HepG2 (cell line): ENCODE measurements around the gene FRK. TPM values are rescaled to one million over a fixed set of nuclear protein-coding genes. Genes with fewer than 3 reads are reported as not detected.

Source experiments
- HMG20A ChIP-seq: IDR thresholded peaks from 2 replicates; pipeline ENCODE4 v1.6.1; 2016; ENCODE audit warnings: borderline replicate concordance
- MED1 ChIP-seq: sonication (generic); formaldehyde crosslinking; IDR thresholded peaks from 2 replicates; pipeline ENCODE4 v1.4.0; 2020; ENCODE audit warnings: missing genetic modification reagents
- MTA3 ChIP-seq: sonication (generic); formaldehyde crosslinking; IDR thresholded peaks from 2 replicates; pipeline ENCODE4 v1.4.0; 2020; ENCODE audit warnings: missing genetic modification reagents
- PRMT3 ChIP-seq: sonication (generic); formaldehyde crosslinking; IDR thresholded peaks from 2 replicates; pipeline ENCODE4 v1.8.1; 2022; ENCODE audit warnings: low read depth, mild to moderate bottlenecking, moderate library complexity, missing genetic modification reagents, borderline replicate concordance
- RXRA ChIP-seq: sonication (generic); formaldehyde crosslinking; IDR thresholded peaks from 2 replicates; pipeline ENCODE4 v1.5.1; 2020; ENCODE audit warnings: missing genetic modification reagents
- SIN3A ChIP-seq: IDR thresholded peaks from 2 replicates; pipeline ENCODE4 v1.6.1; 2011; ENCODE audit warnings: low read depth, mild to moderate bottlenecking, control low read depth, low read length, borderline replicate concordance
- ZBTB20 ChIP-seq: sonication (generic); formaldehyde crosslinking; IDR thresholded peaks from 2 replicates; pipeline ENCODE4 v1.8.1; 2023; ENCODE audit warnings: missing genetic modification reagents, low read depth, mild to moderate bottlenecking, borderline replicate concordance
- ZNF234 ChIP-seq: sonication (generic); formaldehyde crosslinking; conservative IDR thresholded peaks from 2 replicates; pipeline ENCODE4 v1.5.1; 2020; ENCODE audit warnings: mild to moderate bottlenecking, missing genetic modification reagents
- ZNF572 ChIP-seq: sonication (generic); formaldehyde crosslinking; IDR thresholded peaks from 2 replicates; pipeline ENCODE4 v1.5.1; 2020; ENCODE audit warnings: mild to moderate bottlenecking, missing genetic modification reagents
- ZNF652 ChIP-seq: IDR thresholded peaks from 2 replicates; pipeline ENCODE4 v1.6.1; 2016; ENCODE audit warnings: low read depth, borderline replicate concordance
- ZSCAN12 ChIP-seq: sonication (generic); formaldehyde crosslinking; IDR thresholded peaks from 2 replicates; pipeline ENCODE4 v1.9.0; 2021; ENCODE audit warnings: mild to moderate bottlenecking, missing genetic modification reagents
- polyA plus RNA-seq, 8 experiments: library from polyadenylated mRNA; depleted of rRNA in 3 of 8; stranded (reverse) in 7 of 8; unstranded in 1 of 8; fragments of >200 nt; fragmentation: Illumina TruSeq in 4 of 8; extraction: Trizol in 4 of 8; gene quantifications; 2 replicates each; pipeline versions ENCODE4 v1.2.1 to v1.2.3, GENCODE V29; 2011 to 2016; ENCODE audit warnings: low read depth in 4 of 8, missing spikeins in 1 of 8, mixed read lengths in 1 of 8; ENCODE audit not compliant: insufficient read depth in 1 of 8
- total RNA-seq, 5 experiments: library from RNA; depleted of rRNA; stranded (reverse); fragments of >200 nt; fragmentation: Illumina TruSeq; extraction: Trizol; gene quantifications; 2 replicates each; pipeline ENCODE4 v1.2.3, GENCODE V29; 2016; ENCODE audit warnings: low read depth in 1 of 5
- TF ChIP-seq, protein P1 (sequence below): sonication (generic); formaldehyde crosslinking; IDR thresholded peaks from 2 replicates; pipeline ENCODE4 v1.5.1; 2020; ENCODE audit warnings: mild to moderate bottlenecking, missing genetic modification reagents, moderate library complexity
- TF ChIP-seq, protein P2 (sequence below): sonication (generic); formaldehyde crosslinking; IDR thresholded peaks from 2 replicates; pipeline ENCODE4 v1.4.0; 2020; ENCODE audit warnings: low read depth, mild to moderate bottlenecking, missing genetic modification reagents
- TF ChIP-seq, protein P3 (sequence below): sonication (generic); formaldehyde crosslinking; IDR thresholded peaks from 2 replicates; pipeline ENCODE4 v1.4.0; 2020; ENCODE audit warnings: missing genetic modification reagents, borderline replicate concordance
- TF ChIP-seq, protein P4 (sequence below): sonication (generic); formaldehyde crosslinking; conservative IDR thresholded peaks from 2 replicates; pipeline ENCODE4 v1.4.0; 2020; ENCODE audit warnings: missing genetic modification reagents
- TF ChIP-seq, protein P5 (sequence below): IDR thresholded peaks from 2 replicates; pipeline ENCODE4 v1.6.1; 2016; ENCODE audit warnings: missing genetic modification reagents, missing compliant biosample characterization

The FRK gene
- total and polyA plus RNA-seq, 2 of the 13 experiments (the other 11 are each of a cell fraction or from before 2014, with no cell fraction given) = 1.3 to 2.9 TPM

DNA sequence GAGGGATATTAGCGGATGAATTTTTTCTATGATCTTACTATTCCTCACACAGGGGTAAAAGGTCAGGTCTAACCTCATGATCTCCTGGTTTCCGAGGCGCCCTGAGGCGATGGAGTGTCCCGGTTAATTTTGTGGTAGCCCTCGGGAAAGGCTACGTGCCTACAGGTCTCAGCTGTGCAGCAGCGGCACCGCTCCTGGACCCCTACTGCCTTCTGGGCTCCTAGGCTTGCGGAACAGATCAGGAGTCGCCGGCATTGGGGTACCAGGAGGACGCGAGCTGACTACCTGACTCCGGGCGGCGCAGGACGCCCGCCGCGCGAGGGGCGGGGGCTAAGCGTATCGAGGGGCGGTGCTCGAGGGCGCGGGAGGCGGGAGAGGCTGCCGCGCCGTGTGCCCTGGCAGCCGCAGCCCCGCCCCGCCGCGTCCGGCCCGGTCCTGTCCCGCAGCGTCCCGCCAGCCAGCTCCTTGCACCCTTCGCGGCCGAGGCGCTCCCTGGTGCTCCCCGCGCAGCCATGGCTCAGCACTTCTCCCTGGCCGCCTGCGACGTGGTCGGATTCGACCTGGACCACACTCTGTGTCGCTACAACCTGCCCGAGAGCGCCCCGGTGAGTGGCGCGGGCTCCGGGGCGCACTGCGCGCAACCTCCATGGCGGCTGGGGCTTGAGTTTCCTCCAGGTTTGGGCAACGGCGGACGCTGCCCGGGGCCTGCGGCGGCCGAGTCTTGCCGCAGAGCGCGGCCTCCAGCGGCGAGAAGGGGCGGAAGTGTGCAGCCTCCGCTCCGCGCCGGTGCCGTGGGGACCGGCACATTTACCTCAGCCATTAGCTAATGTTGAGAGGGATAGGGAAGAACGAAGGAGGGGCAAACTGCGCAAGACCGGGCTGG is 40.0 kb upstream of the FRK start, which contains the start of gene NT5DC1 (continued):
- TF ChIP-seq, protein P1, sequence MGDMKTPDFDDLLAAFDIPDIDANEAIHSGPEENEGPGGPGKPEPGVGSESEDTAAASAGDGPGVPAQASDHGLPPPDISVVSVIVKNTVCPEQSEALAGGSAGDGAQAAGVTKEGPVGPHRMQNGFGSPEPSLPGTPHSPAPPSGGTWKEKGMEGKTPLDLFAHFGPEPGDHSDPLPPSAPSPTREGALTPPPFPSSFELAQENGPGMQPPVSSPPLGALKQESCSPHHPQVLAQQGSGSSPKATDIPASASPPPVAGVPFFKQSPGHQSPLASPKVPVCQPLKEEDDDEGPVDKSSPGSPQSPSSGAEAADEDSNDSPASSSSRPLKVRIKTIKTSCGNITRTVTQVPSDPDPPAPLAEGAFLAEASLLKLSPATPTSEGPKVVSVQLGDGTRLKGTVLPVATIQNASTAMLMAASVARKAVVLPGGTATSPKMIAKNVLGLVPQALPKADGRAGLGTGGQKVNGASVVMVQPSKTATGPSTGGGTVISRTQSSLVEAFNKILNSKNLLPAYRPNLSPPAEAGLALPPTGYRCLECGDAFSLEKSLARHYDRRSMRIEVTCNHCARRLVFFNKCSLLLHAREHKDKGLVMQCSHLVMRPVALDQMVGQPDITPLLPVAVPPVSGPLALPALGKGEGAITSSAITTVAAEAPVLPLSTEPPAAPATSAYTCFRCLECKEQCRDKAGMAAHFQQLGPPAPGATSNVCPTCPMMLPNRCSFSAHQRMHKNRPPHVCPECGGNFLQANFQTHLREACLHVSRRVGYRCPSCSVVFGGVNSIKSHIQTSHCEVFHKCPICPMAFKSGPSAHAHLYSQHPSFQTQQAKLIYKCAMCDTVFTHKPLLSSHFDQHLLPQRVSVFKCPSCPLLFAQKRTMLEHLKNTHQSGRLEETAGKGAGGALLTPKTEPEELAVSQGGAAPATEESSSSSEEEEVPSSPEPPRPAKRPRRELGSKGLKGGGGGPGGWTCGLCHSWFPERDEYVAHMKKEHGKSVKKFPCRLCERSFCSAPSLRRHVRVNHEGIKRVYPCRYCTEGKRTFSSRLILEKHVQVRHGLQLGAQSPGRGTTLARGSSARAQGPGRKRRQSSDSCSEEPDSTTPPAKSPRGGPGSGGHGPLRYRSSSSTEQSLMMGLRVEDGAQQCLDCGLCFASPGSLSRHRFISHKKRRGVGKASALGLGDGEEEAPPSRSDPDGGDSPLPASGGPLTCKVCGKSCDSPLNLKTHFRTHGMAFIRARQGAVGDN (CRISPR knock-in tag) = peak; percentile 98
- TF ChIP-seq, protein P2, sequence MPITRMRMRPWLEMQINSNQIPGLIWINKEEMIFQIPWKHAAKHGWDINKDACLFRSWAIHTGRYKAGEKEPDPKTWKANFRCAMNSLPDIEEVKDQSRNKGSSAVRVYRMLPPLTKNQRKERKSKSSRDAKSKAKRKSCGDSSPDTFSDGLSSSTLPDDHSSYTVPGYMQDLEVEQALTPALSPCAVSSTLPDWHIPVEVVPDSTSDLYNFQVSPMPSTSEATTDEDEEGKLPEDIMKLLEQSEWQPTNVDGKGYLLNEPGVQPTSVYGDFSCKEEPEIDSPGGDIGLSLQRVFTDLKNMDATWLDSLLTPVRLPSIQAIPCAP (CRISPR knock-in tag) = no peak
- TF ChIP-seq ZNF234 (CRISPR knock-in tag) (0 out of 2 replicates have a peak, but pooled peaks have one; percentile 82), MED1 (peak; percentile 87), HMG20A (CRISPR knock-in tag) (no peak), ZSCAN12 (CRISPR knock-in tag) (peak; percentile 88; the same call in 1 of the 2 replicates), SIN3A (no peak; the same call in 1 of the 2 replicates), ZBTB20 (peak; percentile 58; the same call in 1 of the 2 replicates), RXRA (CRISPR knock-in tag) (peak; percentile 65; the same call in 1 of the 2 replicates), MTA3 (CRISPR knock-in tag) (no peak), ZNF652 (no peak), ZNF572 (CRISPR knock-in tag) (0 out of 2 replicates have a peak, but pooled peaks have one; percentile 60), PRMT3 (no peak; the same call in 1 of the 2 replicates)
- TF ChIP-seq, protein P3, sequence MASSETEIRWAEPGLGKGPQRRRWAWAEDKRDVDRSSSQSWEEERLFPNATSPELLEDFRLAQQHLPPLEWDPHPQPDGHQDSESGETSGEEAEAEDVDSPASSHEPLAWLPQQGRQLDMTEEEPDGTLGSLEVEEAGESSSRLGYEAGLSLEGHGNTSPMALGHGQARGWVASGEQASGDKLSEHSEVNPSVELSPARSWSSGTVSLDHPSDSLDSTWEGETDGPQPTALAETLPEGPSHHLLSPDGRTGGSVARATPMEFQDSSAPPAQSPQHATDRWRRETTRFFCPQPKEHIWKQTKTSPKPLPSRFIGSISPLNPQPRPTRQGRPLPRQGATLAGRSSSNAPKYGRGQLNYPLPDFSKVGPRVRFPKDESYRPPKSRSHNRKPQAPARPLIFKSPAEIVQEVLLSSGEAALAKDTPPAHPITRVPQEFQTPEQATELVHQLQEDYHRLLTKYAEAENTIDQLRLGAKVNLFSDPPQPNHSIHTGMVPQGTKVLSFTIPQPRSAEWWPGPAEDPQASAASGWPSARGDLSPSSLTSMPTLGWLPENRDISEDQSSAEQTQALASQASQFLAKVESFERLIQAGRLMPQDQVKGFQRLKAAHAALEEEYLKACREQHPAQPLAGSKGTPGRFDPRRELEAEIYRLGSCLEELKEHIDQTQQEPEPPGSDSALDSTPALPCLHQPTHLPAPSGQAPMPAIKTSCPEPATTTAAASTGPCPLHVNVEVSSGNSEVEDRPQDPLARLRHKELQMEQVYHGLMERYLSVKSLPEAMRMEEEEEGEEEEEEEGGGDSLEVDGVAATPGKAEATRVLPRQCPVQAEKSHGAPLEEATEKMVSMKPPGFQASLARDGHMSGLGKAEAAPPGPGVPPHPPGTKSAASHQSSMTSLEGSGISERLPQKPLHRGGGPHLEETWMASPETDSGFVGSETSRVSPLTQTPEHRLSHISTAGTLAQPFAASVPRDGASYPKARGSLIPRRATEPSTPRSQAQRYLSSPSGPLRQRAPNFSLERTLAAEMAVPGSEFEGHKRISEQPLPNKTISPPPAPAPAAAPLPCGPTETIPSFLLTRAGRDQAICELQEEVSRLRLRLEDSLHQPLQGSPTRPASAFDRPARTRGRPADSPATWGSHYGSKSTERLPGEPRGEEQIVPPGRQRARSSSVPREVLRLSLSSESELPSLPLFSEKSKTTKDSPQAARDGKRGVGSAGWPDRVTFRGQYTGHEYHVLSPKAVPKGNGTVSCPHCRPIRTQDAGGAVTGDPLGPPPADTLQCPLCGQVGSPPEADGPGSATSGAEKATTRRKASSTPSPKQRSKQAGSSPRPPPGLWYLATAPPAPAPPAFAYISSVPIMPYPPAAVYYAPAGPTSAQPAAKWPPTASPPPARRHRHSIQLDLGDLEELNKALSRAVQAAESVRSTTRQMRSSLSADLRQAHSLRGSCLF (CRISPR knock-in tag) = no peak
- TF ChIP-seq, protein P4, sequence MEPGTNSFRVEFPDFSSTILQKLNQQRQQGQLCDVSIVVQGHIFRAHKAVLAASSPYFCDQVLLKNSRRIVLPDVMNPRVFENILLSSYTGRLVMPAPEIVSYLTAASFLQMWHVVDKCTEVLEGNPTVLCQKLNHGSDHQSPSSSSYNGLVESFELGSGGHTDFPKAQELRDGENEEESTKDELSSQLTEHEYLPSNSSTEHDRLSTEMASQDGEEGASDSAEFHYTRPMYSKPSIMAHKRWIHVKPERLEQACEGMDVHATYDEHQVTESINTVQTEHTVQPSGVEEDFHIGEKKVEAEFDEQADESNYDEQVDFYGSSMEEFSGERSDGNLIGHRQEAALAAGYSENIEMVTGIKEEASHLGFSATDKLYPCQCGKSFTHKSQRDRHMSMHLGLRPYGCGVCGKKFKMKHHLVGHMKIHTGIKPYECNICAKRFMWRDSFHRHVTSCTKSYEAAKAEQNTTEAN = peak; percentile 95
- TF ChIP-seq, protein P5, sequence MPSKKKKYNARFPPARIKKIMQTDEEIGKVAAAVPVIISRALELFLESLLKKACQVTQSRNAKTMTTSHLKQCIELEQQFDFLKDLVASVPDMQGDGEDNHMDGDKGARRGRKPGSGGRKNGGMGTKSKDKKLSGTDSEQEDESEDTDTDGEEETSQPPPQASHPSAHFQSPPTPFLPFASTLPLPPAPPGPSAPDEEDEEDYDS (CRISPR knock-in tag) = no peak; the same call in 1 of the 2 replicates
